Astrocyte (in vitro differentiated cells and primary cell): ENCODE data around the gene ITPK1. TPM values are rescaled to one million over a fixed set of nuclear protein-coding genes. Genes with fewer than 3 reads are reported as not detected.

Experiments used
- DNase-seq: peaks from one replicate; pipeline ENCODE4 v3.0.0-alpha.2; 2010; ENCODE audit warnings: low read depth
- FAIRE-seq: peaks from 2 replicates; lab custom pipeline; 2011; peaks lifted over from hg19 to GRCh38; lab: Jason Lieb, UNC
- H2AFZ ChIP-seq: 2 replicates; pipeline ENCODE4 v1.6.0; 2012; ENCODE audit warnings: low read depth, low read length, inconsistent platforms
- H3K27ac ChIP-seq: 2 replicates; pipeline ENCODE4 v1.5.1; 2011; ENCODE audit warnings: low read depth, low read length, inconsistent platforms
- H3K27me3 ChIP-seq: 2 replicates; pipeline ENCODE4 v1.6.0; 2011; ENCODE audit warnings: low read length, inconsistent platforms; ENCODE audit not compliant: insufficient read depth
- H3K36me3 ChIP-seq: 2 replicates; pipeline ENCODE4 v1.5.1; 2011; ENCODE audit warnings: low read length, inconsistent platforms; ENCODE audit not compliant: insufficient read depth
- H3K4me1 ChIP-seq: 2 replicates; pipeline ENCODE4 v1.5.1; 2011; ENCODE audit warnings: low read length, inconsistent platforms; ENCODE audit not compliant: insufficient read depth
- H3K4me2 ChIP-seq: 2 replicates; pipeline ENCODE4 v1.6.0; 2012; ENCODE audit warnings: low read length, inconsistent platforms
- H3K4me3 ChIP-seq: 2 replicates; pipeline ENCODE4 v1.5.1; 2011; ENCODE audit warnings: low read depth, mild to moderate bottlenecking, low read length, inconsistent platforms; ENCODE audit not compliant: insufficient read depth
- H3K79me2 ChIP-seq: 2 replicates; pipeline ENCODE4 v1.6.0; 2012; ENCODE audit warnings: mild to moderate bottlenecking, low read length, inconsistent platforms; ENCODE audit not compliant: insufficient read depth
- H3K9ac ChIP-seq: 2 replicates; pipeline ENCODE4 v1.6.0; 2012; ENCODE audit warnings: mild to moderate bottlenecking, low read length, inconsistent platforms
- H3K9me3 ChIP-seq: 2 replicates; pipeline ENCODE4 v1.5.1; 2012; ENCODE audit warnings: low read depth, mild to moderate bottlenecking, low read length, inconsistent platforms; ENCODE audit not compliant: insufficient read depth
- H4K20me1 ChIP-seq: 2 replicates; pipeline ENCODE4 v1.6.0; 2012; ENCODE audit warnings: low read length, inconsistent platforms; ENCODE audit not compliant: insufficient read depth
- H3K27ac Mint-ChIP-seq: one replicate; pipeline ENCODE4 v1.8.0; 2021; ENCODE audit warnings: mild to moderate bottlenecking, mixed read lengths; ENCODE audit not compliant: unreplicated experiment
- H3K27me3 Mint-ChIP-seq: one replicate; pipeline ENCODE4 v1.8.0; 2021; ENCODE audit warnings: low read depth, mixed read lengths; ENCODE audit not compliant: unreplicated experiment
- H3K36me3 Mint-ChIP-seq: one replicate; pipeline ENCODE4 v1.8.0; 2021; ENCODE audit warnings: low read depth, mixed read lengths; ENCODE audit not compliant: unreplicated experiment
- H3K4me1 Mint-ChIP-seq: one replicate; pipeline ENCODE4 v1.8.0; 2021; ENCODE audit warnings: low read depth, mixed read lengths; ENCODE audit not compliant: unreplicated experiment
- H3K4me3 Mint-ChIP-seq: one replicate; pipeline ENCODE4 v1.8.0; 2021; ENCODE audit warnings: mild to moderate bottlenecking, moderate library complexity, mixed read lengths; ENCODE audit not compliant: unreplicated experiment
- H3K9me3 Mint-ChIP-seq: one replicate; pipeline ENCODE4 v1.8.0; 2021; ENCODE audit warnings: mild to moderate bottlenecking, mixed read lengths; ENCODE audit not compliant: unreplicated experiment
- CTCF ChIP-seq: IDR thresholded peaks from 2 replicates; pipeline ENCODE4 v1.5.1; 2011; ENCODE audit warnings: low read depth, mild to moderate bottlenecking, inconsistent platforms, low read length, moderate library complexity; ENCODE audit not compliant: insufficient read depth
- EZH2 ChIP-seq: IDR thresholded peaks from 2 replicates; pipeline ENCODE4 v1.6.1; 2012; ENCODE audit warnings: mild to moderate bottlenecking, low read length, inconsistent platforms; ENCODE audit not compliant: insufficient read depth
- total RNA-seq: library from RNA; stranded (reverse); gene quantifications from 2 replicates; pipeline ENCODE4 v1.2.1, GENCODE V29; 2021

ITPK1 gene
- total RNA-seq, 1 donor from 2014 or later: 13.0 TPM

- H3K4me1 ChIP-seq: peaks cover 11% of the 10 kb centered on the region
- no peak overlapping the region for H2AFZ ChIP-seq
- DNase-seq (no peak), FAIRE-seq (no peak)
- peaks cover 10% of the 10 kb centered on the region for H3K9me3 Mint-ChIP-seq
- H3K9me3 ChIP-seq: no peaks in the 10 kb centered on the region
- no peaks in the 10 kb centered on the region for H4K20me1 ChIP-seq
- H3K27me3 Mint-ChIP-seq: peaks cover 18% of the 10 kb centered on the region
- H3K27ac Mint-ChIP-seq: no peak overlapping the region
- H3K4me1 Mint-ChIP-seq: no peaks in the 10 kb centered on the region
- H3K4me3 ChIP-seq: no peak overlapping the region
- H3K27ac ChIP-seq: no peak overlapping the region
- no peak overlapping the region for H3K4me2 ChIP-seq
- H3K9ac ChIP-seq: no peak overlapping the region
- H3K27me3 ChIP-seq: no peaks in the 10 kb centered on the region
- TF ChIP-seq CTCF (no peak), EZH2 (no peak)
- H3K36me3 ChIP-seq: no peaks in the 10 kb centered on the region
- H3K79me2 ChIP-seq: no peaks in the 10 kb centered on the region
- H3K4me3 Mint-ChIP-seq: no peak overlapping the region
- H3K36me3 Mint-ChIP-seq: peaks cover 2% of the 10 kb centered on the region
Observed at GRCh38 chr14:92967346-92967926, 148.3 kb downstream of the ITPK1 start.

DNA sequence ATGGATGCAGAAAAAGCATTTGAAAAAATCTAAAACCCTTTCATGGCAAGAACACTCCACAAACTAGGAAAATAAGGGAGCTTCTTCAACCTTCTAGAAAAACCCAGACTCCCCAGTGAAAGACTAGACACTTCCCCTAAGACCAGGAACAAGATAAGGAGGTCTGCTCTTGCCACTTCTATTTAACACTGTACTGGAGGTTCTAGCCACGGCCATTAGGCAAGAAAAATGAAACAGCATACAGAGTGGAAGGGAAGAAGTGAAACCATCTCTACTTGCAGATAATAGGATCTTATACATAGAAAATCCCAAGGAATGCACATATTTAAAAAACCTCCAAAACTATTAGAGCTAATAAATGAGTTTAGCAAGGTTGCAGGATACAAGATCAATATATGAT is 150.4 kb downstream of the ITPK1 start:
- no peak overlapping the region for H3K4me3 ChIP-seq
- no peaks in the 10 kb centered on the region for H4K20me1 ChIP-seq
- no peaks in the 10 kb centered on the region for H3K4me1 Mint-ChIP-seq
- peaks cover 26% of the 10 kb centered on the region for H3K4me1 ChIP-seq
- H3K27me3 Mint-ChIP-seq: peaks cover 14% of the 10 kb centered on the region
- no peak for FAIRE-seq
- TF ChIP-seq CTCF (no peak), EZH2 (no peak)
- H3K27ac ChIP-seq: no peak overlapping the region
- DNase-seq: no peak
- H3K27ac Mint-ChIP-seq: no peak overlapping the region
- no peak overlapping the region for H3K4me3 Mint-ChIP-seq
- no peaks in the 10 kb centered on the region for H3K27me3 ChIP-seq
- H3K9me3 Mint-ChIP-seq: peaks cover 10% of the 10 kb centered on the region
- H3K4me2 ChIP-seq: no peak overlapping the region
- no peaks in the 10 kb centered on the region for H3K36me3 Mint-ChIP-seq
- no peak overlapping the region for H2AFZ ChIP-seq
- no peaks in the 10 kb centered on the region for H3K79me2 ChIP-seq
- H3K9ac ChIP-seq: no peak overlapping the region
- no peaks in the 10 kb centered on the region for H3K36me3 ChIP-seq
- no peaks in the 10 kb centered on the region for H3K9me3 ChIP-seq
